ENCODE data around the gene ADGRL3.

- TF ChIP-seq CTCF (IDR thresholded peaks at IDR 0.05) (no peak), EP300 (IDR thresholded peaks at IDR 0.05) (no peak)
Observed at GRCh38 chr4:61296144-61296543, 96.0 kb downstream of the ADGRL3 start.
